ENCODE measurements around the gene DLG2. TPM values are rescaled to one million over a fixed set of nuclear protein-coding genes. Genes with fewer than 3 reads are reported as not detected.
"Not testable (repeated sequence)": the region's sequence is repeated elsewhere in the genome, so short reads cannot be mapped to it uniquely, and the experiment has no call there.

Gene DLG2
- total RNA-seq, 1 donor: 1.3 TPM

GRCh38 chr11:85279267-85279666 is 347.9 kb downstream of the DLG2 start:
- TF ChIP-seq CTCF (IDR thresholded peaks at IDR 0.05; ENCODE audit: insufficient read depth, low read depth, low read length): no peak
- no peak overlapping the region for H3K4me3 ChIP-seq (ENCODE audit: low read depth, low read length)

GRCh38 chr11:85277693-85278092 is 349.5 kb downstream of the DLG2 start:
- TF ChIP-seq CTCF (IDR thresholded peaks at IDR 0.05; ENCODE audit: insufficient read depth, low read depth, low read length): no peak
- H3K4me3 ChIP-seq (ENCODE audit: low read depth, low read length): no peak overlapping the region
- no peak for DNase-seq (ENCODE audit: low read depth)

More at GRCh38 chr11:85279267-85279666, 347.9 kb downstream of the DLG2 start:
- no peak for DNase-seq (ENCODE audit: low read depth)

- no peak for TF ChIP-seq CTCF (IDR thresholded peaks at IDR 0.05; ENCODE audit: insufficient read depth, low read depth, low read length)
- no peak overlapping the region for H3K4me3 ChIP-seq (ENCODE audit: low read depth, low read length)
- no peak for DNase-seq (ENCODE audit: low read depth)
Measured at GRCh38 chr11:85276332-85276731, 350.8 kb downstream of the DLG2 start.

- not testable (repeated sequence) for DNase-seq (ENCODE audit: low read depth); H3K4me3 ChIP-seq (ENCODE audit: low read depth, low read length)
Measured at GRCh38 chr11:85270315-85270714, 356.8 kb downstream of the DLG2 start.

GRCh38 chr11:85269109-85269508 is 358.0 kb downstream of the DLG2 start:
- H3K4me3 ChIP-seq (ENCODE audit: low read depth, low read length): no peak overlapping the region
- DNase-seq (ENCODE audit: low read depth): no peak
- no peak for TF ChIP-seq CTCF (IDR thresholded peaks at IDR 0.05; ENCODE audit: insufficient read depth, low read depth, low read length)

- H3K4me3 ChIP-seq (ENCODE audit: low read depth, low read length): no peak overlapping the region
- TF ChIP-seq CTCF (IDR thresholded peaks at IDR 0.05; ENCODE audit: insufficient read depth, low read depth, low read length): no peak
- no peak for DNase-seq (ENCODE audit: low read depth)
Measured at GRCh38 chr11:85266646-85267045, 360.5 kb downstream of the DLG2 start.

- H3K4me3 ChIP-seq (ENCODE audit: low read depth, low read length): no peak overlapping the region
- no peak for TF ChIP-seq CTCF (IDR thresholded peaks at IDR 0.05; ENCODE audit: insufficient read depth, low read depth, low read length)
- DNase-seq (ENCODE audit: low read depth): no peak
Measured at GRCh38 chr11:85263328-85263727, 363.8 kb downstream of the DLG2 start.
